Measurements from ENCODE around the gene ARAP3. TPM values are rescaled to one million over a fixed set of nuclear protein-coding genes. Genes with fewer than 3 reads are reported as not detected.

ARAP3 gene
- total RNA-seq, 1 experiment from 2014 or later, result 15.1 TPM

DNA sequence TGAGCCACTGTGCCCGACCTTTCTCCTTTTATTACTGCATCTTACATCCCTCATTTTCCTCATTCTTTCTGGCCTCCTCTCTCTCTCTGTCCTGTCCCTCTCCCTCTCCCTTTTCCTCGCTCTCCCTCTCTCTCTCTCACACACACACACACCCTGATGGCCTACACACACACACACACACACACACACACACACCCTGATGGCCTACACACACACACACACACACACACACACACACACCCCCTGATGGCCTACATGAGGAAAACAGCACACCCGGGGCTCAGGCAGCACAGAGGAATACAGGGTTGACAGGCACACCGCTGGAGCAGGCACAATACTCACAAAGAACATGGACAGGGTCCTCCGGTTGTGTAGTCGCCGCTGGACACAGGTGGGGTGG lies 27.0 kb downstream of the ARAP3 start:
- Histone ChIP-seq H3K79me2 (ENCODE audit: insufficient read depth, low read length) (no peaks in the 10 kb centered on the region), H2AFZ (ENCODE audit: low read depth, low read length, poor library complexity, severe bottlenecking) (no peak overlapping the region), H3K9ac (ENCODE audit: low read length) (no peak overlapping the region), H3K9me3 (ENCODE audit: control insufficient read depth in 1 of 2, insufficient read depth in 1 of 2, low read depth in 1 of 2, low read length in 2 of 2) (no peaks in the 10 kb centered on the region), H3K27me3 (ENCODE audit: insufficient read depth, low read length) (no peaks in the 10 kb centered on the region), H3K27ac (ENCODE audit: low read depth, low read length) (no peak overlapping the region), H3K4me3 (replicated peaks in 1 of 2; ENCODE audit: low read depth in 1 of 2, low read length in 2 of 2) (no peak overlapping the region), H3K4me1 (ENCODE audit: control insufficient read depth in 1 of 2, insufficient read depth in 2 of 2, low read length in 2 of 2) (peaks cover 0 to 32% of the 10 kb centered on the region in 2 experiments; a peak in 2 of 4 replicates), H3K4me2 (ENCODE audit: low read length) (no peak overlapping the region), H3K9me2 (ENCODE audit: insufficient read depth) (no peaks in the 10 kb centered on the region), H4K20me1 (ENCODE audit: insufficient read depth) (no peaks in the 10 kb centered on the region), H3K36me3 (ENCODE audit: control insufficient read depth in 1 of 2, insufficient read depth in 2 of 2, low read length in 2 of 2) (no peaks in the 10 kb centered on the region)
- CTCF ChIA-PET, result no interaction called here
- intact Hi-C loops (cut with micrococcal nuclease), result no loop called here
- POLR2A ChIA-PET, result no interaction called here
- DNase-seq (ENCODE audit: low read depth, low spot score) (no peak), ATAC-seq (no peak)
- BruUV-seq (replicated peaks), result no TSS peak
- TF ChIP-seq CBX3 (IDR thresholded peaks at IDR 0.05; ENCODE audit: low read depth) (no peak), JUND (IDR thresholded peaks at IDR 0.05) (no peak), SIN3A (IDR thresholded peaks at IDR 0.05; ENCODE audit: low read depth) (no peak), ZNF274 (IDR thresholded peaks at IDR 0.05; ENCODE audit: low read depth, low read length) (no peak), EZH2 (IDR thresholded peaks at IDR 0.05) (no peak), ZFX (IDR thresholded peaks at IDR 0.05) (no peak), POLR2A (IDR thresholded peaks at IDR 0.05; ENCODE audit: borderline replicate concordance, extremely low read depth, insufficient read depth, insufficient read length) (no peak)
- TF ChIP-seq, protein P1, sequence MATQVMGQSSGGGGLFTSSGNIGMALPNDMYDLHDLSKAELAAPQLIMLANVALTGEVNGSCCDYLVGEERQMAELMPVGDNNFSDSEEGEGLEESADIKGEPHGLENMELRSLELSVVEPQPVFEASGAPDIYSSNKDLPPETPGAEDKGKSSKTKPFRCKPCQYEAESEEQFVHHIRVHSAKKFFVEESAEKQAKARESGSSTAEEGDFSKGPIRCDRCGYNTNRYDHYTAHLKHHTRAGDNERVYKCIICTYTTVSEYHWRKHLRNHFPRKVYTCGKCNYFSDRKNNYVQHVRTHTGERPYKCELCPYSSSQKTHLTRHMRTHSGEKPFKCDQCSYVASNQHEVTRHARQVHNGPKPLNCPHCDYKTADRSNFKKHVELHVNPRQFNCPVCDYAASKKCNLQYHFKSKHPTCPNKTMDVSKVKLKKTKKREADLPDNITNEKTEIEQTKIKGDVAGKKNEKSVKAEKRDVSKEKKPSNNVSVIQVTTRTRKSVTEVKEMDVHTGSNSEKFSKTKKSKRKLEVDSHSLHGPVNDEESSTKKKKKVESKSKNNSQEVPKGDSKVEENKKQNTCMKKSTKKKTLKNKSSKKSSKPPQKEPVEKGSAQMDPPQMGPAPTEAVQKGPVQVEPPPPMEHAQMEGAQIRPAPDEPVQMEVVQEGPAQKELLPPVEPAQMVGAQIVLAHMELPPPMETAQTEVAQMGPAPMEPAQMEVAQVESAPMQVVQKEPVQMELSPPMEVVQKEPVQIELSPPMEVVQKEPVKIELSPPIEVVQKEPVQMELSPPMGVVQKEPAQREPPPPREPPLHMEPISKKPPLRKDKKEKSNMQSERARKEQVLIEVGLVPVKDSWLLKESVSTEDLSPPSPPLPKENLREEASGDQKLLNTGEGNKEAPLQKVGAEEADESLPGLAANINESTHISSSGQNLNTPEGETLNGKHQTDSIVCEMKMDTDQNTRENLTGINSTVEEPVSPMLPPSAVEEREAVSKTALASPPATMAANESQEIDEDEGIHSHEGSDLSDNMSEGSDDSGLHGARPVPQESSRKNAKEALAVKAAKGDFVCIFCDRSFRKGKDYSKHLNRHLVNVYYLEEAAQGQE (IDR thresholded peaks at IDR 0.05; ENCODE audit: low read depth), result no peak
- TF ChIP-seq, protein P2, sequence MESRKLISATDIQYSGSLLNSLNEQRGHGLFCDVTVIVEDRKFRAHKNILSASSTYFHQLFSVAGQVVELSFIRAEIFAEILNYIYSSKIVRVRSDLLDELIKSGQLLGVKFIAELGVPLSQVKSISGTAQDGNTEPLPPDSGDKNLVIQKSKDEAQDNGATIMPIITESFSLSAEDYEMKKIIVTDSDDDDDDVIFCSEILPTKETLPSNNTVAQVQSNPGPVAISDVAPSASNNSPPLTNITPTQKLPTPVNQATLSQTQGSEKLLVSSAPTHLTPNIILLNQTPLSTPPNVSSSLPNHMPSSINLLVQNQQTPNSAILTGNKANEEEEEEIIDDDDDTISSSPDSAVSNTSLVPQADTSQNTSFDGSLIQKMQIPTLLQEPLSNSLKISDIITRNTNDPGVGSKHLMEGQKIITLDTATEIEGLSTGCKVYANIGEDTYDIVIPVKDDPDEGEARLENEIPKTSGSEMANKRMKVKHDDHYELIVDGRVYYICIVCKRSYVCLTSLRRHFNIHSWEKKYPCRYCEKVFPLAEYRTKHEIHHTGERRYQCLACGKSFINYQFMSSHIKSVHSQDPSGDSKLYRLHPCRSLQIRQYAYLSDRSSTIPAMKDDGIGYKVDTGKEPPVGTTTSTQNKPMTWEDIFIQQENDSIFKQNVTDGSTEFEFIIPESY (IDR thresholded peaks at IDR 0.05; ENCODE audit: extremely low read depth, insufficient replicate concordance, low read length), result no peak
- RAD21 ChIA-PET (ENCODE audit: low non-redundant PET in 1 of 2, low total read pairs in 2 of 2, uncharacterized antibody in 2 of 2, unreplicated experiment in 2 of 2), result no interaction called here
